Neuronal stem cell (in vitro differentiated cells): ENCODE measurements around the gene KRTAP8-1.

ENCODE experiments used
- DNase-seq: peaks from one replicate; pipeline ENCODE4 v3.0.0-alpha.2; 2013; ENCODE audit warnings: low spot score
- H2AFZ ChIP-seq: one replicate; pipeline ENCODE4 v1.6.1; 2013; ENCODE audit warnings: mild to moderate bottlenecking, low read length, inconsistent platforms
- H2AK5ac ChIP-seq: 2 replicates; pipeline ENCODE4 v1.6.1; 2013; ENCODE audit warnings: low read depth, mild to moderate bottlenecking, inconsistent platforms, low read length, moderate library complexity, mixed read lengths
- H2BK120ac ChIP-seq: 2 replicates; pipeline ENCODE4 v1.6.1; 2013; ENCODE audit warnings: low read depth, mild to moderate bottlenecking, inconsistent platforms, low read length, moderate library complexity, mixed read lengths
- H2BK12ac ChIP-seq: one replicate; pipeline ENCODE4 v1.6.1; 2013; ENCODE audit warnings: low read length, inconsistent platforms
- H2BK15ac ChIP-seq: 2 replicates; pipeline ENCODE4 v1.6.1; 2013; ENCODE audit warnings: mild to moderate bottlenecking, low read length, inconsistent platforms, mixed read lengths
- H2BK5ac ChIP-seq: one replicate; pipeline ENCODE4 v1.6.1; 2013; ENCODE audit warnings: inconsistent platforms, mild to moderate bottlenecking, low read length, moderate library complexity
- H3K14ac ChIP-seq: one replicate; pipeline ENCODE4 v1.6.1; 2013; ENCODE audit warnings: low read length, inconsistent platforms
- H3K18ac ChIP-seq: 2 replicates; pipeline ENCODE4 v1.6.1; 2013; ENCODE audit warnings: low read length, inconsistent platforms
- H3K23ac ChIP-seq: 2 replicates; pipeline ENCODE4 v1.6.1; 2013; ENCODE audit warnings: low read depth, mild to moderate bottlenecking, mixed read lengths, low read length, inconsistent platforms; ENCODE audit not compliant: poor library complexity
- H3K27ac ChIP-seq: replicated peaks from 3 replicates; pipeline ENCODE4 v1.5.1; 2013; ENCODE audit warnings: low read length, inconsistent platforms
- H3K27me3 ChIP-seq, 3 experiments: 2 replicates each; pipeline ENCODE4 v1.6.1; 2013; ENCODE audit warnings: low read length in 3 of 3, mild to moderate bottlenecking in 2 of 3, inconsistent platforms in 1 of 3, low read depth in 1 of 3, mixed read lengths in 1 of 3, moderate library complexity in 1 of 3; ENCODE audit not compliant: control insufficient read depth in 3 of 3, insufficient read depth in 3 of 3
- H3K36me3 ChIP-seq, 2 donors: replicated peaks in 1 of 2; 2 replicates each; pipeline ENCODE4 v1.6.1; 2013; ENCODE audit warnings: low read length in 2 of 2; ENCODE audit not compliant: control insufficient read depth in 2 of 2, insufficient read depth in 2 of 2
- H3K4ac ChIP-seq: 2 replicates; pipeline ENCODE4 v1.6.1; 2013; ENCODE audit warnings: inconsistent platforms, mild to moderate bottlenecking, low read length, moderate library complexity
- H3K4me1 ChIP-seq, 2 donors: 1 replicate in 1 of 2; 2 replicates in 1 of 2; pipeline ENCODE4 v1.6.1; 2013; ENCODE audit warnings: low read length in 2 of 2, low read depth in 1 of 2; ENCODE audit not compliant: control insufficient read depth in 2 of 2, insufficient read depth in 1 of 2
- H3K4me2 ChIP-seq: one replicate; pipeline ENCODE4 v1.6.1; 2013; ENCODE audit warnings: mild to moderate bottlenecking, low read length, inconsistent platforms; ENCODE audit not compliant: insufficient read depth, poor library complexity, severe bottlenecking
- H3K4me3 ChIP-seq, 2 donors: 2 replicates each; pipeline ENCODE4 v1.5.1; 2013; ENCODE audit warnings: low read length in 2 of 2, mild to moderate bottlenecking in 2 of 2, inconsistent platforms in 1 of 2, moderate library complexity in 1 of 2
- H3K79me1 ChIP-seq: one replicate; pipeline ENCODE4 v1.6.1; 2013; ENCODE audit warnings: low read depth, mild to moderate bottlenecking, inconsistent platforms, low read length, moderate library complexity
- H3K9ac ChIP-seq: one replicate; pipeline ENCODE4 v1.6.1; 2013; ENCODE audit warnings: mild to moderate bottlenecking, low read depth, low read length, inconsistent platforms; ENCODE audit not compliant: poor library complexity
- H3K9me3 ChIP-seq, 2 donors: replicated peaks in 1 of 2; 2 replicates each; pipeline versions ENCODE3 to v1.6.1; 2013; ENCODE audit warnings: low read length in 2 of 2, mild to moderate bottlenecking in 2 of 2, inconsistent platforms in 1 of 2, low read depth in 1 of 2, mixed read lengths in 1 of 2, moderate library complexity in 1 of 2; ENCODE audit not compliant: control insufficient read depth in 2 of 2, insufficient read depth in 1 of 2
- H4K8ac ChIP-seq: one replicate; pipeline ENCODE4 v1.6.1; 2013; ENCODE audit warnings: low read depth, mild to moderate bottlenecking, inconsistent platforms, low read length, moderate library complexity
- H4K91ac ChIP-seq: one replicate; pipeline ENCODE4 v1.6.1; 2013; ENCODE audit warnings: low read length, low read depth, mild to moderate bottlenecking, inconsistent platforms; ENCODE audit not compliant: poor library complexity
- whole genome bisulfite sequencing, 2 donors: extraction: QIAGEN DNeasy Blood & Tissue Kit; methylation state at CpG; one replicate each; pipeline ENCODE4 v1.1.7; 2013; ENCODE audit warnings: missing lambda C conversion rate in 2 of 2, mixed read lengths in 1 of 2; ENCODE audit not compliant: insufficient read length in 2 of 2, insufficient replicate concordance in 1 of 2; ENCODE audit errors: extremely low coverage in 2 of 2; 5-methylcytosine and 5-hydroxymethylcytosine counted together

Gene KRTAP8-1

DNA sequence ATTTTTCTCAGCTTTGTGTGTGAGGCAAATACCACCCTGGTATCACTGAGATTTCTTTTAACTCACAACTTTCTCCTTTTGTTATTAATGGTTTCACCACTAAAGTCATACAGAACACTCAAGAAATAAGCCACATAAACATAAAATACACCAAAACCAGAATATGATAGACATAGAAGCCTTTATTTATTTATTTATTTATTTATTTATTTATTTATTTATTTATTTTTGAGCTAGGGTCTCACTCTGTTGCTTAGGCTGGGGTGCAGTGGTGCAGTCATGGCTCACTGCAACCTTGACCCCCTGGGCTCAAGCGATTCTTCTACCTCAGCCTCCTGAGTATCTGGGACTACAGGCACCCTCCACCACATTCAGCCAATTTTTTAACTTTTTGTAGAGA lies 12.5 kb downstream of the KRTAP8-1 start:
- H3K4ac ChIP-seq, result no peak overlapping the region
- no peak overlapping the region for H4K8ac ChIP-seq
- no peak overlapping the region for H2BK12ac ChIP-seq
- no peak overlapping the region for H3K9ac ChIP-seq
- WGBS, 2 donors, result no CpG with 5 or more reads among the region's 1 CpG
- H3K9me3 ChIP-seq, result no peaks in the 10 kb centered on the region
- H3K27me3 ChIP-seq, result no peaks in the 10 kb centered on the region
- no peak overlapping the region for H2AK5ac ChIP-seq
- no peak overlapping the region for H3K27ac ChIP-seq
- H2BK5ac ChIP-seq, result no peak overlapping the region
- H2BK15ac ChIP-seq, result no peak overlapping the region
- no peak overlapping the region for H2AFZ ChIP-seq
- no peak overlapping the region for H3K4me3 ChIP-seq
- DNase-seq, result no peak
- H2BK120ac ChIP-seq, result no peak overlapping the region
- no peak overlapping the region for H4K91ac ChIP-seq
- no peak overlapping the region for H3K14ac ChIP-seq
- no peak overlapping the region for H3K23ac ChIP-seq
- no peaks in the 10 kb centered on the region for H3K79me1 ChIP-seq
- H3K4me2 ChIP-seq, result no peak overlapping the region
- H3K18ac ChIP-seq, result no peak overlapping the region
- H3K36me3 ChIP-seq, result no peaks in the 10 kb centered on the region
- no peaks in the 10 kb centered on the region for H3K4me1 ChIP-seq

DNA sequence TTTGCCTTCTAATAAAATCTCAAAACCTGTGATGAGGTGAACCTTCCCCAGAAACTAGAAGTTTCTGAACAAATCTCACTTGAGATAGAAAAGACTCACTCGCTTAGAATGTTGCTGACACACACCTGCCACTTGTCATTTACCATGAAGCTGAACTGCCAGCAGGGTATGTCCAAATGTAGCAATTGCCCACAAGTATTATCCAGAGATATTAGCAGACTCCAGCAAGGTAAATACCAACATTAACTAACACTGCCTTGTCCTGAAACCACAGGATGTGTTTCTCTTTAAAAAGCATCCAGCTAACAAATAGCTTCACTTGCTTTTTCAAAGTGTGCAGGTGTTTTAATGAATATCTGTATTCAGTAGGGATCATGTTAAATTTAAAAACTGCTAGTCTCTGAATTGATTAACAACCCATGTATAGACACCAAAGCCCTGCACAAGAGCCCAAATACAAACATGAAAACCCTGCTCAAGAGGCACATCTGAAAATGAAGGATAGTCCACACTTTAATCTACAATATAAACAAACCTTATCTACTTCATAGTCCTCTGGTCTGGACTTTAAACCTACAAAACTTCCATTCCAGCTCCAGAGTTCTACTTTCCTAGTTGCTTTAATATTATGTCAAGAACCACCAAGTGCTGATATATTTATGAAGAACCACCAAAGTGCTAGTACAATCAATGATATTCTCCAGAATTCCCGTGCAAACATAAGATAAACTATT lies 19.3 kb downstream of the KRTAP8-1 start:
- no peaks in the 10 kb centered on the region for H3K27me3 ChIP-seq
- H3K23ac ChIP-seq, result no peak overlapping the region
- no peak overlapping the region for H2BK120ac ChIP-seq
- H3K4me2 ChIP-seq, result no peak overlapping the region
- H2AFZ ChIP-seq, result no peak overlapping the region
- no peak overlapping the region for H3K9ac ChIP-seq
- DNase-seq, result no peak
- no peak overlapping the region for H3K14ac ChIP-seq
- no peaks in the 10 kb centered on the region for H3K79me1 ChIP-seq
- H4K8ac ChIP-seq, result no peak overlapping the region
- H2BK12ac ChIP-seq, result no peak overlapping the region
- no peak overlapping the region for H2BK5ac ChIP-seq
- H2AK5ac ChIP-seq, result no peak overlapping the region
- H3K4ac ChIP-seq, result no peak overlapping the region
- H3K18ac ChIP-seq, result no peak overlapping the region
- no peak overlapping the region for H4K91ac ChIP-seq
- no peak overlapping the region for H2BK15ac ChIP-seq
- H3K36me3 ChIP-seq, result no peaks in the 10 kb centered on the region
- WGBS, 2 donors, result no CpG with 5 or more reads among the region's 2 CpGs
- no peaks in the 10 kb centered on the region for H3K9me3 ChIP-seq
- H3K4me3 ChIP-seq, result no peak overlapping the region
- no peak overlapping the region for H3K27ac ChIP-seq
- no peaks in the 10 kb centered on the region for H3K4me1 ChIP-seq

DNA sequence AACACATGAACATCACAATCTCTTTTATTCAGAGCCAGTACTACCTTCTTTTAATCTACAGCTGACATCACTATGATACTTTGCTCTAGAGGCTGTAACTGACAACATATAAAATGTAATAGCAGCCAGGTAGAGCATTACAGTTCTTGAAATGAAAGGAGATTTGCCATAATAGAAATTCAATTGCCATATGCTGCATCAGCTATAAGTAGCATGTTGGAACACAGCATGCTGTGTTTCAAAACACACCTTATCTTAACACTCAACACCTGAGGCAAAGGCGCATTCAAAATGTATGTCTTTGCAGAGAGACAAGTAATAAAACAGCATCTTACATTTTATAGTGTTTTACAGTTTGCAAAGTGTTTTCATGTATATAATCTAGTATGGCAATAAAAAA lies 33.8 kb downstream of the KRTAP8-1 start:
- Histone ChIP-seq H3K18ac (no peak overlapping the region), H3K9ac (no peak overlapping the region), H2BK120ac (no peak overlapping the region), H4K8ac (no peak overlapping the region), H2BK5ac (no peak overlapping the region), H3K4me3 (no peak overlapping the region), H3K23ac (no peak overlapping the region), H3K14ac (no peak overlapping the region), H2AK5ac (no peak overlapping the region), H3K36me3 (no peaks in the 10 kb centered on the region), H4K91ac (no peak overlapping the region), H2BK12ac (no peak overlapping the region), H3K79me1 (no peaks in the 10 kb centered on the region), H3K4me1 (no peaks in the 10 kb centered on the region), H3K4me2 (no peak overlapping the region), H2BK15ac (no peak overlapping the region), H2AFZ (no peak overlapping the region), H3K4ac (no peak overlapping the region), H3K9me3 (no peaks in the 10 kb centered on the region), H3K27me3 (peaks cover 0 to 3% (median 0%) of the 10 kb centered on the region in 3 experiments), H3K27ac (no peak overlapping the region)
- no peak for DNase-seq
- no CpG with 5 or more reads among the region's 1 CpG for WGBS, 2 donors

DNA sequence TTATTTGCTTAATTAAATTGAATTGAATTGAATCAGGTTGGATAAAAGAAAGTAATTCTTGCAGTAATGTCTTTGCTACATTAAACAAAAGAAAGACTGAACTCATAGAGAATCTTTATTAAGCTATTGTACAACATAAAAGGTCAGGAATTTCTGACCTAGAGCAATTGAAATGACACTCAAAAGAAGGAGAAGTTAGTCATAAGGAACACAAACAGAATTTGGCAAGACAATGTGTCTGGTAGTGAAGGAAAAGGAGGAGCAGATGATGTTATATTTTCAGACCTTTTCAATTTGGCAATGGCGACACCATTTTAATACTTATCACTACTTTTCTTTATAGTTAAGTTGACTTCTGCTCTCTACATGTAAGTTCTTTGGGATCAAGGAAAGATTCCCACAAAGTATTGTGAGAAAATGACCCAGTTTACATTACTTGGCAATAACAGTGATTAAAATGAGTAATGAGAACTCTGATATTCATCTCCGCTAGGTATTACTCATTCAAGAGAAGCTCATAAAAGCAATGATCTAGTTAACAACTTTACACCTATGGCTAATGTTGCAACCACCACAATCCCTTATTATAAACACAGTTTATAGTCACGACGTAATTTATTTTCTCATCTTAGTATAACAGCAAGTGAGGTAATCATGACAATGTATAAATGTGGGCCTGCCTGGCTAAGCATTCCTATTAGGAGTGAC lies 43.2 kb downstream of the KRTAP8-1 start:
- H3K27me3 ChIP-seq, result no peaks in the 10 kb centered on the region
- no peaks in the 10 kb centered on the region for H3K36me3 ChIP-seq
- H3K4me3 ChIP-seq, result no peak overlapping the region
- no peak overlapping the region for H3K4me2 ChIP-seq
- WGBS, 2 donors, result no CpG with 5 or more reads among the region's 4 CpGs
- no peak overlapping the region for H2BK5ac ChIP-seq
- H4K8ac ChIP-seq, result no peak overlapping the region
- no peak overlapping the region for H4K91ac ChIP-seq
- no peaks in the 10 kb centered on the region for H3K79me1 ChIP-seq
- no peaks in the 10 kb centered on the region for H3K9me3 ChIP-seq
- no peak overlapping the region for H3K18ac ChIP-seq
- no peak overlapping the region for H2BK120ac ChIP-seq
- H3K4ac ChIP-seq, result no peak overlapping the region
- DNase-seq, result no peak
- no peaks in the 10 kb centered on the region for H3K4me1 ChIP-seq
- H2BK15ac ChIP-seq, result no peak overlapping the region
- H2BK12ac ChIP-seq, result no peak overlapping the region
- H3K9ac ChIP-seq, result no peak overlapping the region
- no peak overlapping the region for H3K14ac ChIP-seq
- H2AFZ ChIP-seq, result no peak overlapping the region
- H3K23ac ChIP-seq, result no peak overlapping the region
- H2AK5ac ChIP-seq, result no peak overlapping the region
- no peak overlapping the region for H3K27ac ChIP-seq
